Right lobe of liver (tissue), 6 donors: Measurements from ENCODE around the gene PSMF1. TPM values are rescaled to one million over a fixed set of nuclear protein-coding genes. Genes with fewer than 3 reads are reported as not detected.

ENCODE experiments used
- ATAC-seq, 4 donors: fragments of 200-7000 bp; cut with Tn5 transposase; one replicate each; pipeline ENCODE4 v1.9.1; 2020; ENCODE audit warnings: mild to moderate bottlenecking in 4 of 4, moderate library complexity in 4 of 4
- DNase-seq, 3 donors: peaks; one replicate each; pipeline ENCODE4 v3.0.0-alpha.2; 2020
- H3K27ac ChIP-seq, 3 donors: fragments of 200-600 bp; one replicate each; pipeline ENCODE4 v1.8.0; 2022
- H3K27me3 ChIP-seq, 2 donors: fragments of 200-600 bp; one replicate each; pipeline ENCODE4 v1.8.0; 2022
- H3K36me3 ChIP-seq, 4 donors: fragments of 200-600 bp; sonication (generic) in 1 of 4; one replicate each; pipeline versions ENCODE4 v1.5.1 to v1.8.0; 2017 to 2022; ENCODE audit warnings: control low read depth in 1 of 4
- H3K4me1 ChIP-seq, 4 donors: fragments of 200-600 bp; sonication (generic) in 1 of 4; one replicate each; pipeline versions ENCODE4 v1.5.1 to v1.8.0; 2017 to 2022; ENCODE audit warnings: control low read depth in 1 of 4
- H3K4me3 ChIP-seq, 3 donors: fragments of 200-600 bp; one replicate each; pipeline ENCODE4 v1.8.0; 2022
- H3K9me3 ChIP-seq, 4 donors: fragments of 200-600 bp; sonication (generic) in 1 of 4; one replicate each; pipeline versions ENCODE4 v1.5.1 to v1.8.0; 2017 to 2022; ENCODE audit warnings: control low read depth in 1 of 4
- POLR2A ChIP-seq: fragments of 450-650 bp; IDR thresholded peaks from one replicate; pipeline ENCODE4 v1.6.1; 2017; ENCODE audit warnings: antibody characterized with exemption, mild to moderate bottlenecking
- WGBS: methylation state at CpG from one replicate; pipeline ENCODE4 v1.1.6; 2018; ENCODE audit warnings: low coverage, low lambda C conversion rate; ENCODE audit not compliant: insufficient coverage; ENCODE audit errors: missing lambda C conversion rate; 5-methylcytosine and 5-hydroxymethylcytosine counted together
- intact Hi-C, 2 donors: fragments of 100-400 bp; cut with DNase I; formaldehyde crosslinking; loops; one replicate each; pipeline versions ENCODE4 v1.11.2 to v1.14.1; 2022
- total RNA-seq, 6 experiments: library from RNA; depleted of rRNA in 2 of 6; stranded (reverse); fragments of >200 nt in 2 of 6; fragmentation: NEBNext Ultra II Directional in 3 of 6; extraction: Animal tissue kit (Norgen Biotek cat#: 25700) in 3 of 6; gene quantifications; one replicate each; pipeline versions ENCODE4 v1.1.0 to v1.2.4, GENCODE V29; 2016 to 2023
- TF ChIP-seq, protein P1 (sequence below), 4 donors: fragments of 200-600 bp in 3 of 4; fragments of 450-650 bp in 1 of 4; IDR thresholded peaks; one replicate each; pipeline versions ENCODE4 v1.5.1 to v1.8.0; 2016 to 2022; ENCODE audit warnings: antibody characterized with exemption in 4 of 4, mild to moderate bottlenecking in 2 of 4
- donor health status: DM: no; HTN: yes; CAD: no.
- donor health status: DM: no; HTN: no; CAD: no.
- donor health status: DM: no; HTN: no; CAD: no.
- donor health status: DM: no; HTN: yes; CAD: no.
- donor health status: DM: no; HTN: yes; CAD: no.

PSMF1 gene
- total RNA-seq, 6 experiments from 2014 or later, result 82.5 to 260 (median 116) TPM

- no peaks in the 10 kb centered on the region for H3K4me1 ChIP-seq
- H3K36me3 ChIP-seq, result no peaks in the 10 kb centered on the region
- H3K4me3 ChIP-seq, result no peak overlapping the region
- no peak for DNase-seq
- H3K27ac ChIP-seq, result no peak overlapping the region
- H3K9me3 ChIP-seq, result no peaks in the 10 kb centered on the region
- intact Hi-C loops, result no loop called here
- 73% methylated on average over 4 of the region's 5 CpGs for WGBS
- TF ChIP-seq POLR2A, result no peak
- TF ChIP-seq, protein P1, sequence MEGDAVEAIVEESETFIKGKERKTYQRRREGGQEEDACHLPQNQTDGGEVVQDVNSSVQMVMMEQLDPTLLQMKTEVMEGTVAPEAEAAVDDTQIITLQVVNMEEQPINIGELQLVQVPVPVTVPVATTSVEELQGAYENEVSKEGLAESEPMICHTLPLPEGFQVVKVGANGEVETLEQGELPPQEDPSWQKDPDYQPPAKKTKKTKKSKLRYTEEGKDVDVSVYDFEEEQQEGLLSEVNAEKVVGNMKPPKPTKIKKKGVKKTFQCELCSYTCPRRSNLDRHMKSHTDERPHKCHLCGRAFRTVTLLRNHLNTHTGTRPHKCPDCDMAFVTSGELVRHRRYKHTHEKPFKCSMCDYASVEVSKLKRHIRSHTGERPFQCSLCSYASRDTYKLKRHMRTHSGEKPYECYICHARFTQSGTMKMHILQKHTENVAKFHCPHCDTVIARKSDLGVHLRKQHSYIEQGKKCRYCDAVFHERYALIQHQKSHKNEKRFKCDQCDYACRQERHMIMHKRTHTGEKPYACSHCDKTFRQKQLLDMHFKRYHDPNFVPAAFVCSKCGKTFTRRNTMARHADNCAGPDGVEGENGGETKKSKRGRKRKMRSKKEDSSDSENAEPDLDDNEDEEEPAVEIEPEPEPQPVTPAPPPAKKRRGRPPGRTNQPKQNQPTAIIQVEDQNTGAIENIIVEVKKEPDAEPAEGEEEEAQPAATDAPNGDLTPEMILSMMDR (IDR thresholded peaks at IDR 0.05), result no peak
- H3K27me3 ChIP-seq, result no peaks in the 10 kb centered on the region
- no peak for ATAC-seq
Observed at GRCh38 chr20:1083431-1084080, 34.8 kb upstream of the PSMF1 start.

- 45% methylated on average over 4 of the region's 6 CpGs for WGBS
- Histone ChIP-seq H3K27ac (no peak overlapping the region), H3K4me3 (no peak overlapping the region), H3K36me3 (no peaks in the 10 kb centered on the region), H3K27me3 (no peaks in the 10 kb centered on the region), H3K4me1 (no peaks in the 10 kb centered on the region), H3K9me3 (no peaks in the 10 kb centered on the region)
- intact Hi-C loops, result no loop called here
- ATAC-seq, result no peak
- no peak for DNase-seq
- TF ChIP-seq, protein P1 (IDR thresholded peaks at IDR 0.05), result no peak
- no peak for TF ChIP-seq POLR2A
Observed at GRCh38 chr20:1085492-1086276, 32.7 kb upstream of the PSMF1 start.

GRCh38 chr20:1086277-1087213 lies 31.9 kb upstream of the PSMF1 start:
- no peak for DNase-seq
- WGBS, result 35% methylated on average over 5 of the region's 5 CpGs
- no peaks in the 10 kb centered on the region for H3K27me3 ChIP-seq

GRCh38 chr20:1087311-1087905 lies 31.0 kb upstream of the PSMF1 start:
- Histone ChIP-seq H3K27me3 (no peaks in the 10 kb centered on the region), H3K36me3 (no peaks in the 10 kb centered on the region), H3K4me1 (no peaks in the 10 kb centered on the region), H3K27ac (no peak overlapping the region), H3K9me3 (no peaks in the 10 kb centered on the region), H3K4me3 (no peak overlapping the region)
- intact Hi-C loops, result no loop called here
- no peak for TF ChIP-seq POLR2A
- TF ChIP-seq, protein P1 (IDR thresholded peaks at IDR 0.05), result no peak
- DNase-seq (no peak), ATAC-seq (no peak)
- WGBS, result 86% methylated on average over 1 of the region's 4 CpGs

More at GRCh38 chr20:1086277-1087213, 31.9 kb upstream of the PSMF1 start:
- Histone ChIP-seq H3K9me3 (no peaks in the 10 kb centered on the region), H3K4me1 (no peaks in the 10 kb centered on the region), H3K36me3 (no peaks in the 10 kb centered on the region), H3K27ac (no peak overlapping the region), H3K4me3 (no peak overlapping the region)
- intact Hi-C loops, result no loop called here
- TF ChIP-seq POLR2A, result no peak
- no peak for ATAC-seq
